ENCODE data around the gene ATG7.

Gene ATG7

GRCh38 chr3:11430624-11431023, 158.4 kb downstream of the ATG7 start:
- DNase-seq (ENCODE audit: low spot score) = no peak
- TF ChIP-seq, protein P1, sequence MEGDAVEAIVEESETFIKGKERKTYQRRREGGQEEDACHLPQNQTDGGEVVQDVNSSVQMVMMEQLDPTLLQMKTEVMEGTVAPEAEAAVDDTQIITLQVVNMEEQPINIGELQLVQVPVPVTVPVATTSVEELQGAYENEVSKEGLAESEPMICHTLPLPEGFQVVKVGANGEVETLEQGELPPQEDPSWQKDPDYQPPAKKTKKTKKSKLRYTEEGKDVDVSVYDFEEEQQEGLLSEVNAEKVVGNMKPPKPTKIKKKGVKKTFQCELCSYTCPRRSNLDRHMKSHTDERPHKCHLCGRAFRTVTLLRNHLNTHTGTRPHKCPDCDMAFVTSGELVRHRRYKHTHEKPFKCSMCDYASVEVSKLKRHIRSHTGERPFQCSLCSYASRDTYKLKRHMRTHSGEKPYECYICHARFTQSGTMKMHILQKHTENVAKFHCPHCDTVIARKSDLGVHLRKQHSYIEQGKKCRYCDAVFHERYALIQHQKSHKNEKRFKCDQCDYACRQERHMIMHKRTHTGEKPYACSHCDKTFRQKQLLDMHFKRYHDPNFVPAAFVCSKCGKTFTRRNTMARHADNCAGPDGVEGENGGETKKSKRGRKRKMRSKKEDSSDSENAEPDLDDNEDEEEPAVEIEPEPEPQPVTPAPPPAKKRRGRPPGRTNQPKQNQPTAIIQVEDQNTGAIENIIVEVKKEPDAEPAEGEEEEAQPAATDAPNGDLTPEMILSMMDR (IDR thresholded peaks at IDR 0.05; ENCODE audit: extremely low read depth, insufficient read depth, missing control alignments) = no peak
- in situ Hi-C loops (cut with MboI; ENCODE audit: low pct_unique_long_range_greater_than_20kb, low sequenced_read_pairs, unreplicated experiment) = no loop called here

- TF ChIP-seq, protein P1 (IDR thresholded peaks at IDR 0.05; ENCODE audit: extremely low read depth, insufficient read depth, missing control alignments) = no peak
- DNase-seq (ENCODE audit: low spot score) = no peak
- in situ Hi-C loops (cut with MboI; ENCODE audit: low pct_unique_long_range_greater_than_20kb, low sequenced_read_pairs, unreplicated experiment) = no loop called here
Observed at GRCh38 chr3:11431319-11431718, 159.1 kb downstream of the ATG7 start.

- TF ChIP-seq, protein P1 (IDR thresholded peaks at IDR 0.05; ENCODE audit: extremely low read depth, insufficient read depth, missing control alignments) = no peak
- in situ Hi-C loops (cut with MboI; ENCODE audit: low pct_unique_long_range_greater_than_20kb, low sequenced_read_pairs, unreplicated experiment) = no loop called here
- no peak for DNase-seq (ENCODE audit: low spot score)
Observed at GRCh38 chr3:11434017-11434526, 161.9 kb downstream of the ATG7 start.

- TF ChIP-seq, protein P1 (IDR thresholded peaks at IDR 0.05; ENCODE audit: extremely low read depth, insufficient read depth, missing control alignments) = no peak
- in situ Hi-C loops (cut with MboI; ENCODE audit: low pct_unique_long_range_greater_than_20kb, low sequenced_read_pairs, unreplicated experiment) = no loop called here
- DNase-seq (ENCODE audit: low spot score) = no peak
Observed at GRCh38 chr3:11434563-11435096, 162.4 kb downstream of the ATG7 start.

DNA sequence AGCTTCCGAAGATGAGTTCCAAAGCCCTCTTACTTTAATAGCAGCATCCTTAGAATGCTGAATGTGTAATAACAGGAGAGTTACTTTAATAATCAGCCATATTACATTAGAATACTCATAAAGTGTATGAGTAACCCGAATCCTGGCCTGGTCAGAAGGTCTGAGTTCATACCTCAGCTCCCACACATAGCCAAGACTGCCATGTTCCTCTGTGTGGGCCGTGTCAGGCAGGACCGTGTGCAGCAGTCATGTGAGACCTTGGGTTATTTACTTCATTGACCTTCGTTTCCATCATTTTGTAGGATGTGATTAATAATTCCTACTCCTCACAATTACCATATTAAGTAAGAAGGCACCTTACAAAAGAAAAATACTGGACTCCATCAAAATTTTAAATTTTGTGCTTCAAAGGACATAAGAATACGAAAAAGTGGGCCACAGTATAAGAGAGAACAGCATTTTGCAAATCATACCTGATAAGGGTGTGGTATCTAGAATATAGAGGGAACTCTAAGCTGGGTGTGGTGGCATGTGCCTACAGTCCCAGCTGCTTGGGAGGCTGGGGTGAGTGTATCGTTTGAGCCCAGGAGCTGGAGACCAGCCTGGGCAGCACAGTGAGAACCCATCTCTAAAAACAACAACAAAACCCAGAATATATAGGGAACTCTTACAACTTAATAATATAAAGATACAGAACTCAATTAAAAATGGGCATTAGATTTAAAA, 163.4 kb downstream of the ATG7 start:
- in situ Hi-C loops (cut with MboI; ENCODE audit: low pct_unique_long_range_greater_than_20kb, low sequenced_read_pairs, unreplicated experiment) = no loop called here
- no peak for DNase-seq (ENCODE audit: low spot score)
- TF ChIP-seq, protein P1 (IDR thresholded peaks at IDR 0.05; ENCODE audit: extremely low read depth, insufficient read depth, missing control alignments) = no peak

GRCh38 chr3:11436775-11437174, 164.6 kb downstream of the ATG7 start:
- DNase-seq (ENCODE audit: low spot score) = no peak
- in situ Hi-C loops (cut with MboI; ENCODE audit: low pct_unique_long_range_greater_than_20kb, low sequenced_read_pairs, unreplicated experiment) = no loop called here
- TF ChIP-seq, protein P1 (IDR thresholded peaks at IDR 0.05; ENCODE audit: extremely low read depth, insufficient read depth, missing control alignments) = no peak
